Effector memory CD4-positive, alpha-beta T cell (primary cell): Measurements from ENCODE around the gene C4orf51.

Experiments used
- DNase-seq, 3 donors: peaks; one replicate each; pipeline ENCODE4 v3.0.0-alpha.2; 2020
- H3K27ac ChIP-seq: 2 replicates; pipeline ENCODE4 v1.7.0; 2013; ENCODE audit warnings: mild to moderate bottlenecking, low read length, moderate library complexity; ENCODE audit not compliant: insufficient read depth, poor library complexity, severe bottlenecking
- H3K27me3 ChIP-seq: replicated peaks from 2 replicates; pipeline ENCODE4 v1.7.0; 2013; ENCODE audit warnings: mild to moderate bottlenecking, low read length; ENCODE audit not compliant: insufficient read depth, control insufficient read depth, poor library complexity, severe bottlenecking
- H3K36me3 ChIP-seq: 2 replicates; pipeline ENCODE4 v1.7.0; 2013; ENCODE audit warnings: mild to moderate bottlenecking, low read length, moderate library complexity; ENCODE audit not compliant: control insufficient read depth, insufficient read depth
- H3K4me1 ChIP-seq: 2 replicates; pipeline ENCODE4 v1.7.0; 2013; ENCODE audit warnings: low read length, mild to moderate bottlenecking; ENCODE audit not compliant: control insufficient read depth, insufficient read depth, poor library complexity, severe bottlenecking
- H3K4me3 ChIP-seq: 2 replicates; pipeline ENCODE4 v1.7.0; 2013; ENCODE audit warnings: low read length, low read depth, mild to moderate bottlenecking; ENCODE audit not compliant: insufficient read depth, poor library complexity, severe bottlenecking
- H3K9me3 ChIP-seq: 2 replicates; pipeline ENCODE4 v1.7.0; 2013; ENCODE audit warnings: mild to moderate bottlenecking, low read length, moderate library complexity; ENCODE audit not compliant: control insufficient read depth

Gene C4orf51

GRCh38 chr4:145698507-145698906 lies 18.6 kb downstream of the C4orf51 start:
- no peak for DNase-seq
- Histone ChIP-seq H3K27ac (no peak overlapping the region), H3K4me3 (no peak overlapping the region), H3K36me3 (no peaks in the 10 kb centered on the region), H3K4me1 (no peaks in the 10 kb centered on the region), H3K9me3 (no peaks in the 10 kb centered on the region), H3K27me3 (no peaks in the 10 kb centered on the region)

GRCh38 chr4:145703850-145704497 lies 24.0 kb downstream of the C4orf51 start:
- no peaks in the 10 kb centered on the region for H3K36me3 ChIP-seq
- no peaks in the 10 kb centered on the region for H3K4me1 ChIP-seq
- no peaks in the 10 kb centered on the region for H3K27me3 ChIP-seq
- H3K4me3 ChIP-seq: no peak overlapping the region
- no peak overlapping the region for H3K27ac ChIP-seq
- H3K9me3 ChIP-seq: no peaks in the 10 kb centered on the region
- no peak for DNase-seq

GRCh38 chr4:145709336-145709735 lies 29.4 kb downstream of the C4orf51 start:
- H3K27ac ChIP-seq: no peak overlapping the region
- no peak for DNase-seq
- H3K27me3 ChIP-seq: no peaks in the 10 kb centered on the region
- no peaks in the 10 kb centered on the region for H3K4me1 ChIP-seq
- H3K9me3 ChIP-seq: no peaks in the 10 kb centered on the region
- H3K4me3 ChIP-seq: no peak overlapping the region
- H3K36me3 ChIP-seq: no peaks in the 10 kb centered on the region

- Histone ChIP-seq H3K27ac (no peak overlapping the region), H3K4me1 (no peaks in the 10 kb centered on the region), H3K9me3 (no peaks in the 10 kb centered on the region), H3K36me3 (no peaks in the 10 kb centered on the region), H3K4me3 (no peak overlapping the region), H3K27me3 (no peaks in the 10 kb centered on the region)
- no peak for DNase-seq
These were observed 29.9 kb downstream of the C4orf51 start for GRCh38 chr4:145709843-145710242.

- Histone ChIP-seq H3K36me3 (no peaks in the 10 kb centered on the region), H3K27me3 (no peaks in the 10 kb centered on the region), H3K9me3 (no peaks in the 10 kb centered on the region), H3K4me3 (no peak overlapping the region), H3K4me1 (no peaks in the 10 kb centered on the region), H3K27ac (no peak overlapping the region)
- DNase-seq: no peak
These were observed 36.3 kb downstream of the C4orf51 start for GRCh38 chr4:145716200-145716599.

- Histone ChIP-seq H3K36me3 (no peaks in the 10 kb centered on the region), H3K4me3 (no peak overlapping the region), H3K27ac (no peak overlapping the region), H3K9me3 (no peaks in the 10 kb centered on the region), H3K27me3 (no peaks in the 10 kb centered on the region), H3K4me1 (no peaks in the 10 kb centered on the region)
- no peak for DNase-seq
These were observed 36.8 kb downstream of the C4orf51 start for GRCh38 chr4:145716661-145717200.

GRCh38 chr4:145719752-145720624 lies 40.0 kb downstream of the C4orf51 start:
- Histone ChIP-seq H3K9me3 (no peaks in the 10 kb centered on the region), H3K4me3 (no peak overlapping the region), H3K27ac (no peak overlapping the region), H3K27me3 (no peaks in the 10 kb centered on the region), H3K36me3 (no peaks in the 10 kb centered on the region), H3K4me1 (no peaks in the 10 kb centered on the region)
- DNase-seq: no peak

GRCh38 chr4:145720656-145721055 lies 40.7 kb downstream of the C4orf51 start:
- Histone ChIP-seq H3K27me3 (no peaks in the 10 kb centered on the region), H3K36me3 (no peaks in the 10 kb centered on the region), H3K27ac (no peak overlapping the region), H3K9me3 (no peaks in the 10 kb centered on the region), H3K4me1 (no peaks in the 10 kb centered on the region), H3K4me3 (no peak overlapping the region)
- no peak for DNase-seq

- Histone ChIP-seq H3K4me1 (no peaks in the 10 kb centered on the region), H3K27ac (no peak overlapping the region), H3K27me3 (no peaks in the 10 kb centered on the region), H3K9me3 (no peaks in the 10 kb centered on the region), H3K36me3 (no peaks in the 10 kb centered on the region), H3K4me3 (no peak overlapping the region)
- no peak for DNase-seq
These were observed 42.6 kb downstream of the C4orf51 start for GRCh38 chr4:145722561-145722960.

GRCh38 chr4:145723336-145723735 lies 43.4 kb downstream of the C4orf51 start:
- Histone ChIP-seq H3K4me1 (no peaks in the 10 kb centered on the region), H3K27ac (no peak overlapping the region), H3K4me3 (no peak overlapping the region), H3K27me3 (no peaks in the 10 kb centered on the region), H3K9me3 (no peaks in the 10 kb centered on the region), H3K36me3 (no peaks in the 10 kb centered on the region)
- DNase-seq: no peak
